GM12873 (cell line): ENCODE measurements around the gene ADGRB3.
A peak's percentile ranks its signal among the peaks of the same experiment; 100 is the strongest.

Source experiments
- TF ChIP-seq, protein P1 (sequence below): IDR thresholded peaks from 2 replicates; pipeline ENCODE4 v1.5.1; 2012; ENCODE audit warnings: low read depth, mild to moderate bottlenecking, moderate library complexity, low read length, control low read depth; ENCODE audit not compliant: insufficient read depth; ENCODE audit errors: missing control alignments

ADGRB3 gene

DNA sequence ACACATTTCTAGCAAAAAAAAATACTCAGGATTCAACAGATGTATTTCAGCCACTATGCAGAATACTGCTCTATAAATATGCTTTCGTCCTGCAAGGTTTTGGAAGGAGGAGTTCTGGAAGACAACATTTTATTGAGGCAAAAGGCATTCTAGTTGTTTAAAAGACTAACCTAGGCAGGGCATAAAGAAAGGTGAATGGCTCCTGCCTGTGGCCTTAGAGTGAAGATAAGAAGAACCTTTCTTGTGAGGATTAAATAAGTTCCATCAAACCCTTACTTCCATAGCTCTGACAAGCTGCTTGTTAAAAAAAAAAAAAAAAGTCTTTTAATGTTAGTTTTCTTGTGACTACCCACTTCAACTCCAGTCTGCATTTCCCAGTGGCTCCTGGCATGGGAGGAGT lies 139.8 kb downstream of the ADGRB3 start:
- TF ChIP-seq, protein P1, sequence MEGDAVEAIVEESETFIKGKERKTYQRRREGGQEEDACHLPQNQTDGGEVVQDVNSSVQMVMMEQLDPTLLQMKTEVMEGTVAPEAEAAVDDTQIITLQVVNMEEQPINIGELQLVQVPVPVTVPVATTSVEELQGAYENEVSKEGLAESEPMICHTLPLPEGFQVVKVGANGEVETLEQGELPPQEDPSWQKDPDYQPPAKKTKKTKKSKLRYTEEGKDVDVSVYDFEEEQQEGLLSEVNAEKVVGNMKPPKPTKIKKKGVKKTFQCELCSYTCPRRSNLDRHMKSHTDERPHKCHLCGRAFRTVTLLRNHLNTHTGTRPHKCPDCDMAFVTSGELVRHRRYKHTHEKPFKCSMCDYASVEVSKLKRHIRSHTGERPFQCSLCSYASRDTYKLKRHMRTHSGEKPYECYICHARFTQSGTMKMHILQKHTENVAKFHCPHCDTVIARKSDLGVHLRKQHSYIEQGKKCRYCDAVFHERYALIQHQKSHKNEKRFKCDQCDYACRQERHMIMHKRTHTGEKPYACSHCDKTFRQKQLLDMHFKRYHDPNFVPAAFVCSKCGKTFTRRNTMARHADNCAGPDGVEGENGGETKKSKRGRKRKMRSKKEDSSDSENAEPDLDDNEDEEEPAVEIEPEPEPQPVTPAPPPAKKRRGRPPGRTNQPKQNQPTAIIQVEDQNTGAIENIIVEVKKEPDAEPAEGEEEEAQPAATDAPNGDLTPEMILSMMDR = no peak

DNA sequence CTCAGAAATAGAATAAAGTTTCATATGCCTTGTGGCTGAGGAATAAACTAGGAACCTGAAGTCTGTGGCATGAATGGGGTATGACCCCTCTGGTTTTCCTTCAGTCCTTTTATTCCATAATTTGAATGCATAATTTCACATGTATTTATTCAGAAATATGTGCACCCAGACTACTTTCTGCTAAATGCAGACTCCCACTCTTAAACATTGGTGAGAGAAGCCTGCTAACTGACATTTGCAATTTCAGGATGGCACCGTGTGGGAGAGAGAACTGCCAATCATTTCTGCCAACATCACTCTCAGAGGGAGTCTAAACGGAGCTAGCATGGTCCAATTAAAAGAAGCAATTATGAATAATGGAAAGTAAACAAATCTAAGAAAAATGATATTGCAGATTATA lies 141.3 kb downstream of the ADGRB3 start:
- TF ChIP-seq, protein P1 = no peak

DNA sequence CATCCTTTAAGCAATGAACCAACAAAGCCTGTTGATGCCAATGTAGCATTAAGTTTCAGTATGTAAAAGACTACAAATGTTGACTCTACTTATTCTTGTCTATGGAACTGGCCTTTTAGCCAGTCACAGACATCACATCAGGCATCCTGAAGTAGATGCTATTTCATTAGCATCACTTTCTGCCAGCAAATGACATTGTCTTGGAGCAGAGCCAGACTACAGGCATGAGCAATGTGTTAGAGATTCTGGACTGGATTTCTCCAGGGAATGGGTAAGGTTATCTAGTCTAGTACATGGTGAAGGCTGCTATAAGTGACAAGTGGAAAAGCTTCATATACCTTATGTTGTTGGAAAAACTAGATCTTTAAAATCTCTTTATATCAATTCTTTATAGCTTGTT lies 142.9 kb downstream of the ADGRB3 start:
- TF ChIP-seq, protein P1 = no peak

DNA sequence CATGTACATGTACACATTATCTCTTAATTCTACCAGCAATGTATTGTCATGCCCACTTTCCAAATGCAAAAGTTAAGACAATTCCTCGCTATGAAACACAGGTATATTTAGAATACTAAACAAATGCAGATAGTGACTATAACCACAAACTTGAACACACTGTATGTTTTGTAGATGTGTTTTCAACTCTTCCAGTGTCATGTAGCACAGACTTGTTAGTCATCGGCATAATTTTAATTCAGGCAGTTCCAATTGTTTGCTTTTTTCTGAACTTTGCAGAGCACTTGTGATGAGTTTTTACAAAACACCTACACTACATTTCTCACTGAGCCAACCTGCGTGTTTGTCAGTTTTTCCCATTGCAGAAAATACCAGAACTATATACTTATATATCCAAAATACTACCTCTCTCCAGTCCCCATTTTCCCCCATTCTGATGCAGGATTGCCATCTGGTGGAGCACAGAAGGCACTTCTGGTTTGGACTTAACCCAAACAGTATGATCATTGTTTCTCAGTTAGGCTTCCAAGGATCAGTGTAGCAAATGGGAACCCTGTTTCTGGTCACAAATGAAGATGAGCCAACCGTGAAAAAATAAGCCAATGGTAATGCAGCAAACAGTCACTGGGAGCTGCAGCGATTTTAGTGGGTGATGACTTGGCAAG lies 143.4 kb downstream of the ADGRB3 start:
- TF ChIP-seq, protein P1 = peak; percentile 52

DNA sequence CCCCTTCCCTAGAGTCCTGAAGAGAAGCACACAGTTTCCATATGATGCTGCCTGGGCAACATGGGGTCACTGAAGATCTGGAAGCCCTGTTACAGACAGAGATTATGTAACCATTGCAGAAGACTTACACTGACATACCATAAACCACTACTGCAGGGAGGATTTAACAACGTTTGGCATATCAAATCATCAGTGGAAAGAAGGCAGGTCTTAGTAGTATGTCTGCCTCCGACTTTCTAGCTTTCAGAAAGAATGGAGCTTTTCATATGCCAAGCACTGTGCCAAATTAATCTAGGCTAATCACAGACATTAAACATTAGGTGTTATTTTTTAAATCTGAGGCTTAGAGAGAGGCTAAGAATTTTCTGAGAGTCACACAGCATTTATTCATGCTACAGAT lies 144.3 kb downstream of the ADGRB3 start:
- TF ChIP-seq, protein P1 = no peak

DNA sequence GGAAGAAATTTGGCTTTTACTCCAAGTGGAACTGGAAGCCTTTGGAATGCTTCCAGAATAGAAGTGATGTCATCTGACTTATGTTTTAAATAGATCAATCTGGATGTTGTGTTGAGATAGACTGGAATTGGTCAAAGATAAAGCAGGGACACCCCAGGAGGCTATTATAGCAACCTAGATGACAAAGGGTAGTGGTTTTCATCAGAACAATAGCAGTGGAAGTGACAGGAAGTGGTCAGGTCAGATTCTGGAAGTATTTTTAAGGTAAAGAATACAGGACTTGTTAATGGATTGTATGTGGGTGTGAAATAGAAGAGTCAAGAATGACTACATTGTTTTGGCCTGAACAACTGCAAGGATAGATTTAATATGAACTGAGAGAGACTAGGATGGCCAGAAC lies 191.4 kb downstream of the ADGRB3 start:
- TF ChIP-seq, protein P1 = no peak

DNA sequence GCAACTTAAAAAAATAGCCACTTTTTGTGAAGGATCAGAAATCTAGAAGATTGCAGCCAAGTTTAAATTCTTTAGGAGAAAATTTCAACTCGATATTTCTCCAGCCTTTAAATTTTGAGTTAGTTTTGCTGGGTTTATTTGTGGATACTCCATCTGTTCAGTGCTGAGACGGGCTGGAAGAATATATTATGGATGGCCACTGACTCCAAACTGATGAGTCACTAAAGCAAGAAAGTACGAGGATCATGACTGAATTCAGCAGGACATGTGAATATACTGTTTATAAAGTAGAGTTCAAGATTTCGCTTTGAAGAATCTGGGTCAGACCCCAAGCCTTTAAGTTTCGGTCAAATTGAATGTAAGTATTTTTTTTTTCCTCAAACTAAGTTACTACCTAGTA lies 199.5 kb downstream of the ADGRB3 start:
- TF ChIP-seq, protein P1 = no peak

DNA sequence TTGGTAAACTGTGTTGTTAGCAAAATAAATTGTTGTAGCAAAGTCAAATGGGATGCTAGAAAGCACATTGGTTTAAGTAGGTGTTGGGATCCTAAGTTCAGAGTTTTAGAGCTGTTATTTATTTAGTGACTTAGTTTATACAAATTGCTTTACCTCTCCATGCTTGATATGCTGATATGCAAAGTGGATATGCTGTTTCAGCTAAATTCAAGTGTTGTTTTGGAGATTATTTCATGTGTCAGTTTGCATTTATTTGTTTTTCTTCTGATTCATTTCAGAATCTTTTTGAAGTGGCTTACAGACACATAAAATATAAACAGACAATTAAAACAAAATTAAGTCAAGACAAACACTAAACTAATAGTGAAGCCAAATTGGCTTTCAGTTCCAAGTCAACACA lies 203.5 kb downstream of the ADGRB3 start:
- TF ChIP-seq, protein P1 = no peak
